ENCODE results near the gene RNGTT.
"Not testable (repeated sequence)": the region's sequence is repeated elsewhere in the genome, so short reads cannot be mapped to it uniquely, and the experiment has no call there.

The RNGTT gene

GRCh38 chr6:88910922-88911778 lies 52.3 kb downstream of the RNGTT start:
- DNase-seq (ENCODE audit: low spot score): no peak

DNA sequence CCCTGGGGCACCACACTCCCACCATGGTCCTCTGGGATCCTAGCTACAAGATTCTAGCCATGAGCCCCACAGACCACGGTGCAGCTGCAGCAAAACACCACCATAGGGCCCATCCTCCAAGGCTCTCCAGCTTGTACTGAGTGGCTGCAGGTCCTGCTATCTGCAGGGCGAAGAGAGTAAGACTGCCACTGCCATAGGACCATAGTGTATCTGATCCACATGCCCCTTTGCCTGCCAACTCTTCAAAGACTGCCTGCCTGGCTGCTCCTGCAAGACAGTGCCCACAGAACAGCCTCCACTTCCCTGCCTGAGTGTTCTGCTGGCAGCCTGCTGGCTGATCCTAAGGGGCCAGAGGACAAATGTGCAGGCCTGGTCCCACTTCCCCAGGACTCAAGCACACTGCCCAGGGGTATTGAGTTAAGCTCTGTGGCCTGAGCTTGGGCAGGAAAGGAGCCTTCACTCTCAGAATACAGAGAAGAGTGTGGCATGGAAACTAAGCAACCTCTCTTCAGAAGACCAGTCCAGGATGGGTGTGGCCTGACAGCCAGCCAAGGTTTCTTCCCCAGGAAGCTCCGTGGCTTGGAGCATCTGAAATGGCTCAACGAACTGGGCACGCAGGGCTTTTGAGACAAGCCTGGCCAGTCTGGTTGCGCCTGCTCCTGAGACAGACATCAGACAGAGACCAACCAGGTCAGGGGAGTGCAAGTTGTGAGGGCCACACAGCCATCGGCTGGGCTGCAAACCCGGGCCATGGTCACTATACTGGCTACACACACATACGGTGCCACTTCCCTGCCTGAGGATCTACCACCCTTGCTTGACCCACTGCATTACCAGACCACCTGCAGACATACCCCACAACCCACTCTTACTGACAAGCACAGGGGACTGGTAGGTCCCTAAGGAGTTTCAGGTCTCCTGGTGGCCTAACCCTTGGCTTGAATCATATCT lies 54.5 kb downstream of the RNGTT start:
- DNase-seq (ENCODE audit: low spot score): no peak

GRCh38 chr6:88907148-88907547 lies 56.3 kb downstream of the RNGTT start:
- not testable (repeated sequence) for DNase-seq (ENCODE audit: low spot score)

- no peak for DNase-seq (ENCODE audit: low spot score)
Measured at GRCh38 chr6:88899569-88900316, 63.7 kb downstream of the RNGTT start.

DNA sequence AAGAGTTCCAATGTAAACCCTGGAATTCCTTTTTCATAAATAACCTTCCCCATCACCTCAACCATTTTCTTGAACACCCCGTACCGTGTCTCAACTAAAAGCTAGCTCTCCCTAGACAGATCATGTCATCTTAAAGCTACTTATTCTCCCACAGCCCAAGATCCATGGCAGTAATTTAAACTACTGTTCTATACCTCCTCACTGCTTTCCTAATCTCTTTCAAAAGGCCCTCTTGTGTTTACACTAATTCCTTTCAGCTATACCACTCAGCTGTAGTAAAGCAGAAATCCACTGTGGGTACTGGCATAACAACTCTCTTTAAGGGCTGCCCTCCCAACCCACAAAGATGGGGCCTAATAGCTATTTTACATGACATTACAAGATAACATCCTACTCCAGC lies 67.5 kb downstream of the RNGTT start:
- DNase-seq (ENCODE audit: low spot score): no peak

- no peak for DNase-seq (ENCODE audit: low spot score)
Measured at GRCh38 chr6:88890860-88891845, 72.3 kb downstream of the RNGTT start.

- no peak for DNase-seq (ENCODE audit: low spot score)
Measured at GRCh38 chr6:88890394-88890793, 73.0 kb downstream of the RNGTT start.

DNA sequence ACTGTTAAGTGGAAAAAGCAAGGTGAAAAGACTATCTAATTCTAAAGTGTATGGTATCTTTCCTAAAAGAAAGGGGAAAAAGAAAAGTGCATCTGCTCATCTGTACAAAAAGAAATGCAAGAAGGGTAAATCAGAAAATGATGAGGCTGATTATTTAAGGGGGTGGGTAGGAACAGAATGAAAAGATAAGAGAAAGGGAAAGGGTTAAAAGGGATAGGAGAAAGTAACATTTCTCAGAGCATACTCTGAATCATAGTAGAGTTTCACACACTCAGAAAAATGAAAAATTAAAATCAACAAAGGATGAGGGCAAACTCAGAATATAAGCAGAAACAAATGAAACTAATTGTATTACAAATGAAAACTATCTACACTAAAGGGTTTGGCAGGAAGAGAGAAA lies 79.1 kb downstream of the RNGTT start:
- no peak for DNase-seq (ENCODE audit: low spot score)

- no peak for DNase-seq (ENCODE audit: low spot score)
Measured at GRCh38 chr6:88882536-88882935, 80.9 kb downstream of the RNGTT start.

- no peak for DNase-seq (ENCODE audit: low spot score)
Measured at GRCh38 chr6:88881451-88881850, 82.0 kb downstream of the RNGTT start.

GRCh38 chr6:88880021-88880420 lies 83.4 kb downstream of the RNGTT start:
- DNase-seq (ENCODE audit: low spot score): no peak

GRCh38 chr6:88877893-88878292 lies 85.5 kb downstream of the RNGTT start:
- no peak for DNase-seq (ENCODE audit: low spot score)

- DNase-seq (ENCODE audit: low spot score): no peak
Measured at GRCh38 chr6:88872962-88873361, 90.5 kb downstream of the RNGTT start.

GRCh38 chr6:88871498-88871897 lies 91.9 kb downstream of the RNGTT start:
- DNase-seq (ENCODE audit: low spot score): no peak

- peak; percentile 53 for DNase-seq (ENCODE audit: low spot score)
Measured at GRCh38 chr6:88870717-88871330, 92.6 kb downstream of the RNGTT start.

- DNase-seq (ENCODE audit: low spot score): no peak
Measured at GRCh38 chr6:88869263-88870020, 94.0 kb downstream of the RNGTT start.

DNA sequence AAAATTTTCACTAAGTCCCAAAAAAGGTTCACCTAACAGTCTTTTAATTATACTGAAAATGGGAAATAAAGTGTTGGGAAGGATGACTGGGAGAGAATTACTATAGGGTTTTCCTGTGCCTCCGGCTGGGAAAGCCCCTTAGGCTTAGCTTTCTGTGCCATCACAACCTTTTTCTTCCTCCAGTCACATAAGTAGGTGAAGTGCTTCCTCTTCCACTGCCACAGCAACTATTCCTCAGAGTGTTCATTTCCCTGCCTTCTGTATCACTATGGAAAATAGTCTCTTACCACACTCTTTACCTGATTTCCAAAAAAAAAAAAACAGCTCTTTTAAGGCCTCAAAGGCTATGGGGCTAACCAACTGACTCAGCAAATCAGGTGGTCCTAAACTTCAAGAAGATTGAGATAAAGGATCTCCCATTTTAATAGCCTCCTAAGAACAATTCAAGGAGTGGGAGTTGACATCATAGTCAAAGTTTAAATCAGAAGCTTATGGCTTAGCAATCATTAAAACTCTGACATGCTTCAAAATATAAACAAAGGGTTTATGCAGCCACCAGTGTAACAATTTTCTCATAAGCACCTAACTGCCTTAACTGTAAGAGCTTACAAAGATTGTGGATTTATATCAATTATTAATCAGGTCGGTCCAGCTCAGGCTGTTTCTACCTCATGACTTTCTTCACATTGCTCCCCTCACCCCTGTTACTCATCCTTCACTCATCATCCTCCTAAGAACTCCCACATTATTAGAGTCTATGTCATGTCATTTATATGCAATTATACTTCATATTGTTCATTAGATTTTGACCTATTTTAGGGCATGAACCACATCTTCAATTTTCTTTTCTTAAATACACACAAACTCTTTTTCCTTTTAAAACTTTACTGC lies 95.3 kb downstream of the RNGTT start:
- DNase-seq (ENCODE audit: low spot score): no peak

DNA sequence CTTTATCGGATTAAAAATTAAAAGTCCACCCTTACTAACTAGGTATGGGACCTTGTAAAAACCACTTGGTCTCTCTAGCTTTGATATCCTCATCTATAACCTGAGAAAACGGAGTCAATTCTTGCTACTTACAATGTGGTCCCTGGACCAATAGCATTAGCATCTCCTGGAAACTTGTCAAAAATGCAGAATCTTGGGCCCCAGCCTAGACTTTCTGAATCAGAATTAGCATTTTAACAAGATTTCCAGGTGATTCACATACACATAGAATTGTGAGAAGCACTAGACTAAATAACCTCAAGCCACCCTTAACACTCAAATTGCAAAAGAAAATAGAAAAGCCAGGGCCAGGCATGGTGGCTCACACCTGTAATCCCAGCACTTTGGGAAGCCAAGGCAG lies 96.6 kb downstream of the RNGTT start:
- no peak for DNase-seq (ENCODE audit: low spot score)

GRCh38 chr6:88865275-88865674 lies 98.1 kb downstream of the RNGTT start:
- peak; percentile 47 for DNase-seq (ENCODE audit: low spot score)
